HG03139 (cell line): ENCODE measurements around the gene SPACA9.

Source experiments
- ATAC-seq: cut with Tn5 transposase; IDR thresholded peaks from one replicate; pipeline ENCODE4 v1.9.1; 2021; ENCODE audit not compliant: unreplicated experiment

Gene SPACA9

GRCh38 chr9:132888151-132888550, 9.5 kb downstream of the SPACA9 start:
- ATAC-seq, result no peak

GRCh38 chr9:132892400-132892799, 13.7 kb downstream of the SPACA9 start:
- ATAC-seq, result no peak

DNA sequence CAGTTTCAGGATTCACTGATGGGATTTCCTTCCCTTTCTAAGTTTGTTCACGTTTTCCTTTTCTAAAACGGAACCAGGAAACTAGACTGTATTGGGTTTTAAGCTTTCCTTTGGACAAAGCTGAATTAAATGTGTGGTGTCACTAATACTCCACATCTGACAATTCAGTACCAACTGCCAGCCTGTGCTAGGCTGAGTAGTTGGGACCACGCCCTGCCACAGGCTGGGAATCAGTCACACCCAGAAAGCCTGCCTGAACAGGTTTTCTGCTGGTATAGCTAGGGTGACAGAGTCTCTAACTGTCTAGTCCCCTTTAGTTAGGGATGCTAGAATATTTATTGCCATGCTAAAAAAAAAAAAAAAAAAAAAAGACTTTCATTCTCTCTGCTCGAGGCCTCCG, 15.6 kb downstream of the SPACA9 start:
- ATAC-seq, result no peak

- no peak for ATAC-seq
Measured at GRCh38 chr9:132894862-132895835, 16.5 kb downstream of the SPACA9 start.

DNA sequence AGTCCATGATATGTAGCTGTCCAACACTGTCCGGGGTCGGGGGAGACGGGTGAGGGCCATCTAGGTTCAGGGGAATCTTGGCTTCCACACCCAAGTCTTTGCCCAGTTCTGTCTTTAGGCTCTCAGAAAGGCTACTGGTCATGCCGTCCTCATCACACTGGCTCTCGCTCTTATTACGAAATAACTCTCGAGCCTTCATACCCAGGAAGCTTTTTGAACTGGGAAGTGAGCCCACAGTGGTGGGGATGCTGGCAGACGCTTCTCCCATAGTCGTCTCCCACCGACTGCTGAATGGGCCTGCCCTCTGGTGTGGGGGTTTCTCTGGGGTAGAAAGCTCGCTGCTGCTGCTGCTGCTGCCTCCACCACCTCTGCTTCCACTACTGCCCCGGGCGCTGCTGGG, 17.6 kb downstream of the SPACA9 start:
- ATAC-seq, result no peak

DNA sequence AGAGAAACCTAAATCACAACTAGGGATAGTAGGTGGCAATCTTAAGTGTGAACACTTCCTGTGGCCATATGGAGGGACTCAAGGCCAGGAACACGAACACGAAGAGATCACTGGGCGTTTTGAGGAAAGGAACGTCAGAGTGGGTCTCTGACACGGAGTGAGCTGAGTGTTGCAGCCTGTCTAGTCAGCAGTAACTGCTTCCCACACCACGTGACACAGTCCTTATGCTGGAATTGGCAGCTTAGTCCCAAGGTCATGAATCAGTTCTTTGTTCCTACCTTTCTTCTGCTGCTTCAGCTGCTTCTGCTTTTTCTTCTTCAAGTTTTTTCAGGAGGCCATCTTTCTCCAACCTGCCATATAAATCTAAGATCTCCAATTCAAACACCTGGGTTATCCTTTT, 18.2 kb downstream of the SPACA9 start:
- ATAC-seq, result no peak

DNA sequence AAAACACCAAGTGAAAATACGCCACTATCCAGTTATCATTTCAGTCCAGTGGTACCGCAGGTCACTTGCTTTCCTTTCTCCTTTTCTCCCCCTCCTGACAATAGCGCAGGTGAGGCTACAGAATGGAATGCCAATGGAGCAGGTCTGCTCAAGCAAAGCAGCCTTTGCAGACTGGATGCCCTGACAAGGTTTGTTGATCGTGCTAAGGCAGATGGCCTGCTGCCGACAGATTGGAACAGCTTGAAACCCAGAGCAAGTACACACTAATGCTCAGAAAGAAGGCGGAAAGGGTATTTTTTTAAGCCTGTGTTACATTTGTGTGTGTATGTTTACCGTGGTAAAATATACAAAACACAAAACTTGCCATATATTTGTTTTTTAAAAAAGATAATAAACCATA, 19.4 kb downstream of the SPACA9 start:
- no peak for ATAC-seq

GRCh38 chr9:132901858-132902831, 23.4 kb downstream of the SPACA9 start:
- ATAC-seq, result no peak

GRCh38 chr9:132903574-132904492, 25.1 kb downstream of the SPACA9 start:
- ATAC-seq, result no peak

DNA sequence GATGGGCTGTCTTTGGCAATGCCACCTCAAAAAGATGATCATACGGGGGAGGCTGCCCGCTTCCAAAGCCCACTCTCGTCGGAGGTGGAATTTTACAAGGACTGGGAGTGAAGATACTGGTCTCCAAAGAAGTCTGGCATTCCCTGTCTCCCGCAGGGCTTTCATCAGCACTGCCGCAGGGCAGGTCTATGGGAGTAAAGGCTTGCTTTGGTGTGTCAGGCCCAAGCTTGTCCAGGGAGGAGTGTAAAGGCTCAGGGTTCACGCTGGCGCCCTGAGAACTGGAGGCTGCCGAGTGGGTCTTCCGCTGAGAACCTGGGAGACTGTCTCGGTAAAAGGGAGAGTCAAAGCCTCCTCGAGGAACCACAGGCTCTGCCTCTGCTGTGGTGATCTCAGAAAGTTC, 27.0 kb downstream of the SPACA9 start:
- no peak for ATAC-seq

- no peak for ATAC-seq
Measured at GRCh38 chr9:132908635-132909034, 29.9 kb downstream of the SPACA9 start.

DNA sequence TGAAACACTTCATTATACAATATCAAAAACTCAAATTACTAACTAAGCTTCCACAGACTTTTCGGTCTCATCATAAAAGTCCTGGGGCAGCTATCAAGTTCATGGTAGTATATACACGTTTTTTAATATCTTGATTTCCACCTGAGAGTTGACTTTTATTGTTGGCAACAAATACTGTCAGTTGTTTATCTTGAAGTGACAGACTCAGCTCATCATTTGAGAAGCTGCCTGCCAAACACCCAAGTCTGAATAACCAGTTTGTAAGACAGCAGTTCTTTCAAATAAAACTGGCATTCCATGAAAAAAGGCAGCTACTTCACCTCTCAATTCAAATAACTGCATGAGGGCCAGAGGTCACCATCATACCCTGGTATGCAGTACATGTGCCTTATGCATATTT, 30.6 kb downstream of the SPACA9 start:
- ATAC-seq, result no peak

GRCh38 chr9:132910376-132910775, 31.7 kb downstream of the SPACA9 start:
- ATAC-seq, result no peak

DNA sequence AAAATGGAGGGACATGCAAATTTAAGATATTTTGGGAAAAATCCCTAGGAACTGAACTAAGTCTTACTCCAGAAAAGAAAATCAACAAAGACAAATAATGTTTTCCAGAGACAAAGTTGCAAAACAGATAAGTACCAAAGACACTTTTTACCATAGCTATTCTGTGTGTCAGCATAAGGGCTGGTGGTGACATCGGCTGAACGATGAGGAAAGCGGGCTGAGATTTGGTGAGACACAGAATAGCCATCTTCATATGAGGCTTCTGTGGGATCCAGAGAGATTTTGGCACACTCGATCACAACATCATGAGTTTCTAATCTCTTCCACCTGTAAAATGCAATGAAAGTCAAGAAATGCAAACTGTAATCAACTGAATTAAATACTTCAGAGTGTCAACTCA, 33.4 kb downstream of the SPACA9 start:
- ATAC-seq, result no peak

GRCh38 chr9:132914924-132915323, 36.2 kb downstream of the SPACA9 start:
- no peak for ATAC-seq

DNA sequence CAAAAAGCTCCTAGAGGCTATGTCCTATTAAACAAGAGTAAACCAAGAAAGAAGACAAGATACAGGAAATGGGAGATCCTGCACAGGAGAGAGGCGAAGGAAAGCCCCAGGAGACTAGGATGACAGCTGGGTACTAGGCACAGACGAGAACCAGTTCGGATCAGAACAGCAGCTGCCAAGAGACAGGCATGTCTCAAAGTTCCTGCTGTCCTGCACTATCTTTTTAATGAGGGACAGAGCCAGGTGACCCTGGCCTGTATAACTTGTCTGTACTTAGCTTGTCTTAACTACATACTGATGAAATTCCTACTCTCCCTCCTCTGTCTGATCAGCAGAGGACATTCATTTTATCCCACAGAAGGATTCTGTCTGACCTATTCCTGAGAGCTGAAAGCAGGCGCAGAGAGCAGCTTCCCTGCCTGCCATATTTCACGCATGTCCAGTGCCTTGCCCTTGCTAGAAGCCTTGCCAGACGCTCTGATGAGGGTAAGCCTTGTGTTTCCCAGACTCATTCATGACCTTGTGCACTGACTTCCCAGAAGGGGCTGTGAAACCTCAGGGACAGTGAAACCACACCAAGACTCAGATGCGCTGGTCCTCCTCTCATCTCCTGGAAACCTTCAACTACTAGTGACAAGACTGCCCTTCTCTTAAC, 41.0 kb downstream of the SPACA9 start:
- ATAC-seq, result no peak

DNA sequence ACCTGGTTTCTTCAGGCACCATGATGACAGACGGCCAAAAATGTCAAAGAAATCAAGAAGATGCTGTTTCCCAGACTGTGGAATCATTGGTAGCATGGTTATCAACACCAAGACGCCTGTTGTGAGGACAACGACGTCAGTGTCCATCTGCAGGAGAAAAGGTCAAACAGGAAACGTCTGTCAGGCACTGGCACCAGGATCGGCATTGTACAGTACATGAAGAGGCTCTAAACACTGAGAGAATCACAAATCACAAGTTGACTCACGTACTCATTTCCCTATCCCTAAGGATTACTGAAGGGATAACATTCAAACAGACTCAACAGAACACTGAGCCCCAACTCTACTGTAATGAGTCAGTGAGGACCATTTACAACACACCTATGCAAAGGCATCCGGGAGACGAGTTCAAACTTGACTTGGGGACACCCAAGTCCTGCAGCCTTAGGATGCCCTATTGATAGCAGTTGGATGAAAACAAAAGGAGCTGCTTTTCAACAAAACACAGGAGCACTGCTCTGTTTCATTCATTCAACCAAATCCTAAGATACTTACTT, 44.7 kb downstream of the SPACA9 start:
- ATAC-seq, result no peak

DNA sequence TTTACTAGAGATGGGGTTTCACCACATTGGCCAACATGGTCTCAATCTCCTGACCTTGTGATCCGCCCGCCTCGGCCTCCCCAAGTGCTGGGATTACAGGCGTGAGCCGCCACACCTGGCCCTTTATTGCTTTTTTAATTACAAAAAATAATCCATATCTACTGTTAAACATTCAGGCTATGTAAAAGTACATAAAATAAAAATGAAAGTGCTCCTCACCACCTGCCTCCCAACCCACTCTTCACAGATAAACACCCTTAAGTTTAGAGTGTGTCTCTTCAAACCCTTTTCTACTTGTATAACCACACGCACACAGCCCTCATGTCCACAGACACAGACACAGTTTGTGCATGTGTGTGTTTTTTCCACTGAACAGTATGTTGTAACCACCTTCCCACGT, 49.0 kb downstream of the SPACA9 start:
- ATAC-seq, result no peak

- no peak for ATAC-seq
Measured at GRCh38 chr9:132931178-132931735, 52.6 kb downstream of the SPACA9 start.
